CD4-positive, CD25-positive, alpha-beta regulatory T cell (primary cell): Measurements from ENCODE around the gene PCDHGA8. TPM values are rescaled to one million over a fixed set of nuclear protein-coding genes. Genes with fewer than 3 reads are reported as not detected.
"Not testable (repeated sequence)": the region's sequence is repeated elsewhere in the genome, so short reads cannot be mapped to it uniquely, and the experiment has no call there.

Source experiments
- ATAC-seq, 2 donors: fragments of 150-1000 bp; cut with Tn5 transposase; one replicate each; pipeline ENCODE4 v1.10.0; 2021; ENCODE audit warnings: low read depth in 2 of 2, moderate number of reproducible peaks in 2 of 2, moderate library complexity in 1 of 2
- DNase-seq, 3 donors: peaks; one replicate each; pipeline versions ENCODE4 v3.0.0 to v3.0.0-alpha.2; 2012 to 2022; ENCODE audit warnings: mixed read lengths in 1 of 3
- H3K27ac ChIP-seq: one replicate; pipeline ENCODE4 v1.7.0; 2013; ENCODE audit warnings: mild to moderate bottlenecking, low read length; ENCODE audit not compliant: insufficient read depth, poor library complexity, severe bottlenecking
- H3K27me3 ChIP-seq: one replicate; pipeline ENCODE4 v1.7.0; 2013; ENCODE audit warnings: low read length; ENCODE audit not compliant: control insufficient read depth, insufficient read depth
- H3K36me3 ChIP-seq: one replicate; pipeline ENCODE4 v1.7.0; 2013; ENCODE audit warnings: mild to moderate bottlenecking, low read length, moderate library complexity; ENCODE audit not compliant: control insufficient read depth, insufficient read depth
- H3K4me1 ChIP-seq: 2 replicates; pipeline ENCODE4 v1.7.0; 2013; ENCODE audit warnings: mild to moderate bottlenecking, low read length; ENCODE audit not compliant: insufficient read depth, control insufficient read depth, poor library complexity, severe bottlenecking
- H3K4me3 ChIP-seq: one replicate; pipeline ENCODE4 v1.7.0; 2013; ENCODE audit warnings: low read depth, mild to moderate bottlenecking, low read length, moderate library complexity
- H3K9me3 ChIP-seq, 2 experiments: 1 replicate in 1 of 2; 2 replicates in 1 of 2; pipeline ENCODE4 v1.7.0; 2013; ENCODE audit warnings: low read length in 2 of 2, mild to moderate bottlenecking in 1 of 2, moderate library complexity in 1 of 2; ENCODE audit not compliant: control insufficient read depth in 2 of 2
- H3K27ac Mint-ChIP-seq, 3 donors: one replicate each; pipeline ENCODE4 v1.8.0; 2020 to 2022; ENCODE audit warnings: mild to moderate bottlenecking in 3 of 3, mixed read lengths in 3 of 3, moderate library complexity in 2 of 3
- H3K27me3 Mint-ChIP-seq: one replicate; pipeline ENCODE4 v1.8.0; 2022; ENCODE audit warnings: mild to moderate bottlenecking, mixed read lengths
- H3K36me3 Mint-ChIP-seq: one replicate; pipeline ENCODE4 v1.8.0; 2020; ENCODE audit warnings: mixed read lengths
- H3K4me1 Mint-ChIP-seq, 4 donors: one replicate each; pipeline ENCODE4 v1.8.0; 2020 to 2022; ENCODE audit warnings: mixed read lengths in 4 of 4, mild to moderate bottlenecking in 1 of 4
- H3K4me3 Mint-ChIP-seq, 4 donors: one replicate each; pipeline ENCODE4 v1.8.0; 2020 to 2022; ENCODE audit warnings: mild to moderate bottlenecking in 4 of 4, mixed read lengths in 4 of 4, moderate library complexity in 3 of 4
- H3K9me3 Mint-ChIP-seq, 7 donors: one replicate each; pipeline ENCODE4 v1.8.0; 2020 to 2022; ENCODE audit warnings: mixed read lengths in 7 of 7, mild to moderate bottlenecking in 3 of 7, moderate library complexity in 2 of 7
- polyA plus RNA-seq, 4 donors: library from polyadenylated mRNA; unstranded; fragments of 300-500 nt; fragmentation: Illumina TruSeq; gene quantifications; one replicate each; pipeline ENCODE4 v1.2.3, GENCODE V29; 2021
- total RNA-seq: library from RNA; stranded (reverse); gene quantifications from one replicate; pipeline ENCODE4 v1.2.3, GENCODE V29; 2022

PCDHGA8 gene
- total and polyA plus RNA-seq, 5 donors from 2014 or later: 0.10 TPM; not detected in 4

DNA sequence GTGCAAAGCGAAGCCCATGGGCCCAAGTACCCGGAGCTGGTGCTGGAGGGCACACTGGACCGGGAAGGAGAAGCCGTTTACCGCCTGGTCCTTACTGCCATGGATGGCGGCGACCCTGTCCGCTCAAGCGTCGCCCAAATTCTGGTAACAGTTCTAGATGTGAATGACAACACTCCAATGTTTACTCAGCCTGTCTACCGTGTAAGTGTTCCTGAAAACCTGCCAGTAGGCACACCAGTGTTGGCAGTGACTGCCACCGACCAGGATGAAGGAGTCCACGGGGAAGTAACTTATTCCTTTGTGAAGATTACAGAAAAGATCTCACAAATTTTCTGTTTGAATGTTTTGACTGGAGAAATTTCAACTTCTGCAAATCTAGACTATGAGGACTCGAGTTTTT lies 17.8 kb upstream of the PCDHGA8 start:
- Mint-ChIP-seq H3K27me3 (peaks cover 52% of the 10 kb centered on the region), H3K4me3 (no peak overlapping the region), H3K4me1 (peaks cover 0 to 14% (median 2%) of the 10 kb centered on the region in 4 donors), H3K27ac (no peak overlapping the region), H3K36me3 (peaks cover 4% of the 10 kb centered on the region), H3K9me3 (peaks cover 0 to 60% (median 11%) of the 10 kb centered on the region in 7 donors)
- DNase-seq: no peak
- Histone ChIP-seq H3K4me3 (no peak overlapping the region), H3K27ac (no peak overlapping the region), H3K36me3 (no peaks in the 10 kb centered on the region), H3K27me3 (peaks cover 34% of the 10 kb centered on the region), H3K9me3 (peaks cover 28 to 58% of the 10 kb centered on the region in 2 experiments), H3K4me1 (peaks cover 8% of the 10 kb centered on the region)
- no peak for ATAC-seq

DNA sequence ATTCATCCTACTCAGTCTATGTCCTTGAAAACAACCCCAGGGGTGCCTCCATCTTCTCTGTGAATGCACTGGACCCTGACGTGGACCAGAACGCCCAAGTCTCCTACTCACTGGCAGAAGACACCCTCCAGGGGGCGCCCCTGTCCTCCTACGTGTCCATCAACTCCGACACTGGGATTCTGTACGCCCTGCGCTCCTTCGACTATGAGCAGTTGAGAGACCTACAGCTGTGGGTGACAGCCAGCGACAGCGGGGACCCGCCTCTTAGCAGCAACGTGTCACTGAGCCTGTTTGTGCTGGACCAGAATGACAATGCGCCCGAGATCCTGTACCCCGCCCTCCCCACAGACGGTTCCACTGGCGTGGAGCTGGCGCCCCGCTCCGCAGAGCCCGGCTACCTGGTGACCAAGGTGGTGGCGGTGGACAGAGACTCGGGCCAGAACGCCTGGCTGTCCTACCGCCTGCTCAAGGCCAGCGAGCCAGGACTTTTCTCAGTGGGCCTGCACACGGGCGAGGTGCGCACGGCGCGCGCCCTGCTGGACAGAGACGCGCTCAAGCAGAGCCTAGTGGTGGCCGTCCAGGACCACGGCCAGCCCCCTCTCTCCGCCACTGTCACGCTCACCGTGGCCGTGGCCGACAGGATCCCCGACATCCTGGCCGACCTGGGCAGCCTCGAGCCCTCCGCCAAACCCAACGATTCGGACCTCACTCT lies 16.8 kb upstream of the PCDHGA8 start:
- ATAC-seq, H3K4me1 ChIP-seq, DNase-seq, H3K36me3 ChIP-seq, H3K27ac Mint-ChIP-seq, H3K4me1 Mint-ChIP-seq, H3K4me3 Mint-ChIP-seq, H3K36me3 Mint-ChIP-seq, H3K4me3 ChIP-seq, H3K27ac ChIP-seq: not testable (repeated sequence)
- H3K9me3 ChIP-seq: peaks cover 28 to 51% of the 10 kb centered on the region in 2 experiments
- Mint-ChIP-seq H3K27me3 (peaks cover 46% of the 10 kb centered on the region), H3K9me3 (peaks cover 0 to 56% (median 7%) of the 10 kb centered on the region in 7 donors)
- peaks cover 33% of the 10 kb centered on the region for H3K27me3 ChIP-seq

DNA sequence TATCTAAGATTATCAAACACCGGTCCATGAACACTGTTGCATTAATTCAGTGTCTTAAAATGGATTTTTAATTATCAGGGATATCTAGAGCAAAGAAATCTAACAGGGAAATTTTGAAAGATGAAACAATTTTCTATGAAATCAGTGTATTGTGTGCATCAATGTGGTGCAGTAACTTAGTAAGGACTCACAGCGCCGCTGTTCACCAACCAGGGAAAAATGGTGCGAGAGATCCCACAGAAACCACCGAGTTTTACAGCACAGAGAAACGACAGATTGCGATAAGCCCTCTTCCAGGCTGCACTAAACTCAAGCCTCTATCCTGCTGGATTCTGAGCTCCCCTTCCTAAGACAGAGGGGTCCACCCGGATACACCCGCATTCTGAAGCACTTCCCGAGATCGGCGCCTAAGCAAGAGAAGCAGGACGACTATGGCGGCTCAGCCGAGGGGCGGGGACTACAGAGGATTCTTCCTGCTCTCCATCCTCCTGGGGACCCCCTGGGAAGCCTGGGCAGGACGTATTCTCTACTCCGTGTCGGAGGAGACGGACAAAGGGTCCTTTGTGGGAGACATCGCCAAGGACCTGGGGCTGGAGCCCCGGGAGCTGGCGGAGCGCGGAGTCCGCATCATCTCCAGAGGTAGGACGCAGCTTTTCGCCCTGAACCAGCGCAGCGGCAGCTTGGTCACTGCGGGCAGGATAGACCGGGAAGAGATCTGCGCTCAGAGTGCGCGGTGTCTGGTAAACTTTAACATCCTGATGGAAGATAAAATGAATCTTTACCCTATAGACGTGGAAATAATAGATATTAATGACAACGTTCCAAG lies 9.8 kb upstream of the PCDHGA8 start, which contains the start of gene PCDHGA7:
TSS of gene PCDHGA7 (plus strand) at position 274 of the 826 bp plus-strand sequence. CDS start at position 432, 158 bp downstream.
- H3K9me3 ChIP-seq: peaks cover 16 to 29% of the 10 kb centered on the region in 2 experiments
- H3K4me1 ChIP-seq: no peaks in the 10 kb centered on the region
- peaks cover 40% of the 10 kb centered on the region for H3K27me3 ChIP-seq
- peaks cover 0 to 2% (median 0%) of the 10 kb centered on the region in 4 donors for H3K4me1 Mint-ChIP-seq
- H3K27me3 Mint-ChIP-seq: peaks cover 66% of the 10 kb centered on the region
- no peak within 1 kb of the TSS for H3K4me3 ChIP-seq
- peaks cover 0 to 47% (median 17%) of the 10 kb centered on the region in 7 donors for H3K9me3 Mint-ChIP-seq
- DNase-seq (no peak), ATAC-seq (no peak)
- no peaks in the 10 kb centered on the region for H3K36me3 Mint-ChIP-seq
- no peaks in the 10 kb centered on the region for H3K36me3 ChIP-seq
- H3K27ac ChIP-seq: no peak within 1 kb of the TSS
- H3K4me3 Mint-ChIP-seq: peak within 1 kb of the TSS in 3 of 4 donors; percentile 56 to 62 (median 61)
- H3K27ac Mint-ChIP-seq: no peak within 1 kb of the TSS

DNA sequence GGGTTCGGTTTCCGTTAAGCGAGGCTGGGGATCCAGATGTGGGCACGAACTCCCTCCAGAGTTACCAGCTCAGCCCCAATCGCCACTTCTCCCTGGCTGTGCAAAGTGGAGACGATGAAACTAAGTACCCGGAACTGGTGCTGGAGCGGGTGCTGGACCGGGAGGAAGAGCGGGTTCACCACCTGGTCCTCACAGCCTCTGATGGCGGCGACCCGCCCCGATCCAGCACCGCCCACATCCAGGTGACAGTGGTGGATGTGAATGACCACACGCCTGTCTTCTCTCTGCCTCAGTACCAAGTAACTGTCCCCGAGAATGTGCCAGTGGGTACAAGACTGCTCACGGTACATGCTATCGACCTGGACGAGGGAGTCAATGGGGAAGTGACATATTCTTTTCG lies 9.1 kb upstream of the PCDHGA8 start:
- H3K4me3 ChIP-seq: no peak overlapping the region
- H3K27me3 ChIP-seq: peaks cover 42% of the 10 kb centered on the region
- peaks cover 18 to 30% of the 10 kb centered on the region in 2 experiments for H3K9me3 ChIP-seq
- Mint-ChIP-seq H3K4me3 (no peak overlapping the region), H3K36me3 (no peaks in the 10 kb centered on the region), H3K4me1 (peaks cover 0 to 2% (median 0%) of the 10 kb centered on the region in 4 donors), H3K27me3 (peaks cover 60% of the 10 kb centered on the region), H3K27ac (no peak overlapping the region), H3K9me3 (peaks cover 0 to 49% (median 17%) of the 10 kb centered on the region in 7 donors)
- H3K4me1 ChIP-seq: no peaks in the 10 kb centered on the region
- no peaks in the 10 kb centered on the region for H3K36me3 ChIP-seq
- DNase-seq: no peak
- no peak overlapping the region for H3K27ac ChIP-seq
- ATAC-seq: no peak

DNA sequence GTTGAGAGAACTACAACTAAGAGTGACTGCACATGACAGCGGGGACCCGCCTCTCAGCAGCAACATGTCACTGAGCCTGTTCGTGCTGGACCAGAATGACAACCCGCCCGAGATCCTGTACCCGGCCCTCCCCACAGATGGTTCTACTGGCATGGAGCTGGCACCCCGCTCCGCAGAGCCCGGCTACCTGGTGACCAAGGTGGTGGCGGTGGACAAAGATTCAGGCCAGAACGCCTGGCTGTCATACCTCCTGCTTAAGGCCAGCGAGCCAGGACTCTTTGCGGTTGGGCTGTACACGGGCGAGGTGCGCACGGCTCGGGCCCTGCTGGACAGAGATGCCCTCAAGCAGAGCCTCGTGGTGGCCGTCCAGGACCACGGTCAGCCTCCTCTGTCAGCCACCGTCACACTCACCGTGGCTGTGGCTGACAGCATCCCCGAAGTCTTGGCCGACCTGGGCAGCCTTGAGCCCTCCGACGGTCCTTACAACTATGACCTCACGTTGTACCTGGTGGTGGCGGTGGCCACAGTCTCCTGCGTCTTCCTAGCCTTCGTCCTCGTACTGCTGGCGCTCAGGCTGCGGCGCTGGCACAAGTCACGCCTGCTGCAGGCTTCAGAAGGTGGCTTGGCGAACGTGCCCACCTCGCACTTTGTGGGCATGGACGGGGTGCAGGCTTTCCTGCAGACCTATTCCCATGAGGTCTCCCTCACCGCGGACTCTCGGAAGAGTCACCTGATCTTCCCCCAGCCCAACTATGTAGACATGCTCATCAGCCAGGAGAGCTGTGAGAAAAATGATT lies 7.8 kb upstream of the PCDHGA8 start:
- no peak overlapping the region for H3K4me3 Mint-ChIP-seq

DNA sequence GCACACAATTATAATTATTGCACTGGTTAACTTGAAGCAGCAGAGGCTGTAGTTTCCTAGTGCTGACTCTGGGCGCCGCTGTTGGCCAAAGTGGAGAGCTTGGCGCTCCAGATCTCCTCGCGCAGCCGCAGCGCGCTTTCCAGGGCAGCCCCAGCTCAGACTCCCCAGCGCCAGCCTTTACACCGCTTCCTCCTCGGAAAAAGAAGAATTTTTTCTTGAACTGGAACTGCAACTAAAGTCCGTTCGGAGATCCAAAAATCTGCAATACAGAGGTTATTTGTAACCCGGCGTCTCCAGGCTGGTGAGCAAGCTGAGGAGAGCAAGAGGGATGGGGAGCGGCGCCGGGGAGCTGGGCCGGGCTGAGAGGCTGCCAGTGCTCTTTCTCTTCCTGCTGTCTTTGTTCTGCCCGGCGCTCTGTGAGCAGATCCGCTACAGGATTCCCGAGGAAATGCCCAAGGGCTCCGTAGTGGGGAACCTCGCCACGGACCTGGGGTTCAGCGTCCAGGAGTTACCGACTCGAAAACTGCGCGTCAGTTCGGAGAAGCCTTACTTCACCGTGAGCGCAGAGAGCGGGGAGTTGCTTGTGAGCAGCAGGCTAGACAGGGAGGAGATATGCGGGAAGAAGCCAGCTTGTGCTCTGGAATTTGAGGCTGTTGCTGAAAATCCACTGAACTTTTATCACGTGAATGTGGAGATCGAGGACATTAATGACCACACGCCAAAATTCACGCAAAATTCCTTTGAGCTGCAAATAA lies 4.7 kb upstream of the PCDHGA8 start, which contains the start of gene PCDHGB4:
TSS of gene PCDHGB4 (plus strand) at position 142 of the 755 bp plus-strand sequence. CDS start at position 329, 187 bp downstream.
- not testable (repeated sequence) for DNase-seq, H3K36me3 ChIP-seq, H3K4me3 Mint-ChIP-seq, H3K4me3 ChIP-seq, H3K4me1 ChIP-seq, H3K27ac ChIP-seq, H3K36me3 Mint-ChIP-seq, H3K4me1 Mint-ChIP-seq
- Mint-ChIP-seq H3K27ac (peak within 1 kb of the TSS in 1 of 3 donors; percentile 49), H3K27me3 (peaks cover 65% of the 10 kb centered on the region), H3K9me3 (peaks cover 0 to 59% (median 18%) of the 10 kb centered on the region in 7 donors)
- peaks cover 20 to 48% of the 10 kb centered on the region in 2 experiments for H3K9me3 ChIP-seq
- peaks cover 46% of the 10 kb centered on the region for H3K27me3 ChIP-seq
- ATAC-seq: peak in 1 of 2 donors; percentile 34

More for the DNA sequence above, 7.8 kb upstream of the PCDHGA8 start:
- peaks cover 0 to 50% (median 16%) of the 10 kb centered on the region in 7 donors for H3K9me3 Mint-ChIP-seq
- ATAC-seq (no peak), DNase-seq (no peak)
- Histone ChIP-seq H3K9me3 (peaks cover 21 to 41% of the 10 kb centered on the region in 2 experiments), H3K27me3 (peaks cover 48% of the 10 kb centered on the region), H3K4me3 (no peak overlapping the region), H3K36me3 (no peaks in the 10 kb centered on the region), H3K4me1 (no peaks in the 10 kb centered on the region), H3K27ac (no peak overlapping the region)
- peaks cover 61% of the 10 kb centered on the region for H3K27me3 Mint-ChIP-seq
- H3K27ac Mint-ChIP-seq: no peak overlapping the region
- peaks cover 0 to 2% (median 0%) of the 10 kb centered on the region in 4 donors for H3K4me1 Mint-ChIP-seq
- no peaks in the 10 kb centered on the region for H3K36me3 Mint-ChIP-seq
